ENCODE measurements around the gene DBF4B.

DBF4B gene

GRCh38 chr17:44777394-44778348 is 69.2 kb downstream of the DBF4B start:
- DNase-seq (ENCODE audit: low spot score) = no peak

GRCh38 chr17:44778656-44779210 is 70.3 kb downstream of the DBF4B start:
- no peak for DNase-seq (ENCODE audit: low spot score)

GRCh38 chr17:44779211-44780025 is 71.0 kb downstream of the DBF4B start:
- peak; percentile 62 for DNase-seq (ENCODE audit: low spot score)

GRCh38 chr17:44780161-44780560 is 71.7 kb downstream of the DBF4B start:
- DNase-seq (ENCODE audit: low spot score) = no peak

GRCh38 chr17:44780845-44781480 is 72.5 kb downstream of the DBF4B start:
- no peak for DNase-seq (ENCODE audit: low spot score)

GRCh38 chr17:44781551-44782325 is 73.3 kb downstream of the DBF4B start:
- DNase-seq (ENCODE audit: low spot score) = no peak

GRCh38 chr17:44782326-44782850 is 73.9 kb downstream of the DBF4B start:
- DNase-seq (ENCODE audit: low spot score) = no peak

GRCh38 chr17:44785921-44786320 is 77.5 kb downstream of the DBF4B start:
- no peak for DNase-seq (ENCODE audit: low spot score)

- no peak for DNase-seq (ENCODE audit: low spot score)
These were observed 78.2 kb downstream of the DBF4B start for GRCh38 chr17:44786551-44787081.

GRCh38 chr17:44787271-44787940 is 78.9 kb downstream of the DBF4B start:
- no peak for DNase-seq (ENCODE audit: low spot score)

GRCh38 chr17:44788139-44788538 is 79.7 kb downstream of the DBF4B start:
- no peak for DNase-seq (ENCODE audit: low spot score)

GRCh38 chr17:44792276-44792675 is 83.8 kb downstream of the DBF4B start:
- no peak for DNase-seq (ENCODE audit: low spot score)

- no peak for DNase-seq (ENCODE audit: low spot score)
These were observed 85.7 kb downstream of the DBF4B start for GRCh38 chr17:44793885-44794842.

- DNase-seq (ENCODE audit: low spot score) = peak; percentile 64
These were observed 86.5 kb downstream of the DBF4B start for GRCh38 chr17:44794851-44795413.

GRCh38 chr17:44795421-44795820 is 87.0 kb downstream of the DBF4B start:
- no peak for DNase-seq (ENCODE audit: low spot score)

GRCh38 chr17:44795928-44796327 is 87.5 kb downstream of the DBF4B start:
- no peak for DNase-seq (ENCODE audit: low spot score)

- no peak for DNase-seq (ENCODE audit: low spot score)
These were observed 88.3 kb downstream of the DBF4B start for GRCh38 chr17:44796731-44797130.

GRCh38 chr17:44797802-44798201 is 89.3 kb downstream of the DBF4B start:
- no peak for DNase-seq (ENCODE audit: low spot score)

- no peak for DNase-seq (ENCODE audit: low spot score)
These were observed 89.9 kb downstream of the DBF4B start for GRCh38 chr17:44798356-44798755.

Measured in SW480 (cell line).